Placental epithelial cell (primary cell): ENCODE results near the gene STMP1. TPM values are rescaled to one million over a fixed set of nuclear protein-coding genes. Genes with fewer than 3 reads are reported as not detected.

Experiments used
- small RNA-seq: library from RNA; depleted of rRNA; stranded (forward); fragments of <200 nt; gene quantifications from one replicate; pipeline ENCODE3, GENCODE V24; 2012
- total RNA-seq: library from RNA; depleted of rRNA; stranded (reverse); fragments of >200 nt; gene quantifications from 2 replicates; pipeline ENCODE4 v1.2.3, GENCODE V29; 2012

STMP1 gene
- 17.5 and 20.0 TPM in 2 replicates for total RNA-seq

GRCh38 chr7:135662373-135663114 lies at the start of gene STMP1:
STMP1 (plus strand) TSS chr7:135662514.

Small RNA genes within 50 kb of the gene (small RNA-seq; reads per million reads assigned to genes)
- gene RNU6-1154P = not detected

Other genes starting within 250 kb of the STMP1 start
- gene CNOT4, start 152.4 kb upstream of the STMP1 start, total RNA-seq = 11.0 and 11.9 TPM in 2 replicates
- gene NUP205, start 104.6 kb upstream of the STMP1 start, total RNA-seq = 33.8 and 59.8 TPM in 2 replicates
- not detected in 2 replicates for gene SLC13A4, start 65.7 kb downstream of the STMP1 start, total RNA-seq
- gene FAM180A, start 86.3 kb downstream of the STMP1 start, total RNA-seq = 0.79 and 2.1 TPM in 2 replicates